CD4-positive, alpha-beta T cell (primary cell): ENCODE measurements around the gene SCFD2. TPM values are rescaled to one million over a fixed set of nuclear protein-coding genes. Genes with fewer than 3 reads are reported as not detected.

ENCODE experiments used
- ATAC-seq: fragments of 200-7000 bp; cut with Tn5 transposase; one replicate; pipeline ENCODE4 v1.10.0; 2022; ENCODE audit warnings: mild to moderate bottlenecking; ENCODE audit not compliant: poor library complexity
- CTCF ChIA-PET: fragments of 350-600 bp; sonication (Branson Sonifier 250); formaldehyde crosslinking; loops from one replicate; lab custom pipeline; 2021; ENCODE audit warnings: antibody characterized with exemption, inconsistent platforms; lab: Charles Lee
- POLR2A ChIA-PET: fragments of 350-600 bp; sonication (Branson Sonifier 250); formaldehyde crosslinking; loops from one replicate; lab custom pipeline; 2021; ENCODE audit warnings: antibody characterized with exemption, inconsistent platforms; lab: Charles Lee
- DNase-seq, 14 experiments: peaks; one replicate each; pipeline ENCODE4 v3.0.0-alpha.2; 2013 to 2020; ENCODE audit warnings: mixed read lengths in 2 of 14
- H3K27ac ChIP-seq, 2 donors: one replicate each; pipeline versions ENCODE4 v1.5.1 to v1.7.0; 2013; ENCODE audit warnings: low read length in 2 of 2, low read depth in 1 of 2, mild to moderate bottlenecking in 1 of 2
- H3K27me3 ChIP-seq, 2 experiments: 1 replicate in 1 of 2; 2 replicates in 1 of 2; pipeline versions ENCODE4 v1.6.1 to v1.7.0; 2013; ENCODE audit warnings: low read length in 2 of 2, control low read depth in 1 of 2, mild to moderate bottlenecking in 1 of 2, moderate library complexity in 1 of 2; ENCODE audit not compliant: insufficient read depth in 2 of 2, control insufficient read depth in 1 of 2
- H3K36me3 ChIP-seq: one replicate; pipeline ENCODE4 v1.6.1; 2013; ENCODE audit warnings: low read length, control low read depth; ENCODE audit not compliant: insufficient read depth
- H3K4me1 ChIP-seq: one replicate; pipeline ENCODE4 v1.6.1; 2013; ENCODE audit warnings: low read length, control low read depth; ENCODE audit not compliant: insufficient read depth
- H3K4me3 ChIP-seq: one replicate; pipeline ENCODE4 v1.5.1; 2013; ENCODE audit warnings: mild to moderate bottlenecking, low read length, moderate library complexity
- H3K9me3 ChIP-seq, 2 experiments: 1 replicate in 1 of 2; 2 replicates in 1 of 2; pipeline versions ENCODE4 v1.6.1 to v1.7.0; 2013; ENCODE audit warnings: low read length in 2 of 2, mild to moderate bottlenecking in 2 of 2, control low read depth in 1 of 2, moderate library complexity in 1 of 2; ENCODE audit not compliant: control insufficient read depth in 1 of 2, insufficient read depth in 1 of 2
- H3K27ac Mint-ChIP-seq: one replicate; pipeline ENCODE4 v1.8.0; 2020; ENCODE audit warnings: mixed read lengths
- H3K27me3 Mint-ChIP-seq: one replicate; pipeline ENCODE4 v1.8.0; 2021; ENCODE audit warnings: mixed read lengths
- H3K36me3 Mint-ChIP-seq: one replicate; pipeline ENCODE4 v1.8.0; 2021; ENCODE audit warnings: low read depth, mixed read lengths
- H3K4me1 Mint-ChIP-seq: one replicate; pipeline ENCODE4 v1.8.0; 2021; ENCODE audit warnings: low read depth, mixed read lengths
- H3K4me3 Mint-ChIP-seq: one replicate; pipeline ENCODE4 v1.8.0; 2020; ENCODE audit warnings: mild to moderate bottlenecking, mixed read lengths
- H3K9me3 Mint-ChIP-seq: one replicate; pipeline ENCODE4 v1.8.0; 2020; ENCODE audit warnings: mixed read lengths
- CTCF ChIP-seq: fragments of 200-600 bp; IDR thresholded peaks from one replicate; pipeline ENCODE4 v1.8.0; 2022; ENCODE audit warnings: antibody characterized with exemption, mild to moderate bottlenecking
- intact Hi-C, 2 experiments: fragments of 100-400 bp; cut with DNase I in 1 of 2; cut with micrococcal nuclease in 1 of 2; formaldehyde crosslinking; loops; one replicate each; pipeline versions ENCODE4 v1.15.1 to v1.9.0; 2023 to 2025; cut with DNase I, micrococcal nuclease
- total RNA-seq, 174 experiments: library from RNA in 2 of 174; stranded (reverse) in 2 of 174; gene quantifications; one replicate each; pipeline ENCODE4 v1.2.3 and lab custom pipeline; 2021 to 2026

The SCFD2 gene
- total RNA-seq, 2 experiments from 2014 or later, result 15.4 to 17.6 TPM

- Mint-ChIP-seq H3K4me1 (peaks cover 15% of the 10 kb centered on the region), H3K27ac (no peak overlapping the region)
- no peaks in the 10 kb centered on the region for H3K4me1 ChIP-seq
These were observed 132.6 kb downstream of the SCFD2 start for GRCh38 chr4:53233114-53233795.

GRCh38 chr4:53232371-53232770, 133.5 kb downstream of the SCFD2 start:
- intact Hi-C loops, result no loop called here

More at GRCh38 chr4:53233114-53233795, 132.6 kb downstream of the SCFD2 start:
- POLR2A ChIA-PET, result no interaction called here
- Mint-ChIP-seq H3K27me3 (no peaks in the 10 kb centered on the region), H3K9me3 (no peaks in the 10 kb centered on the region), H3K4me3 (no peak overlapping the region), H3K36me3 (peaks cover 38% of the 10 kb centered on the region)
- CTCF ChIA-PET, result no interaction called here
- Histone ChIP-seq H3K36me3 (no peaks in the 10 kb centered on the region), H3K27ac (no peak overlapping the region), H3K9me3 (no peaks in the 10 kb centered on the region), H3K4me3 (no peak overlapping the region), H3K27me3 (no peaks in the 10 kb centered on the region)
- no peak for DNase-seq
- ATAC-seq, result no peak
- no peak for TF ChIP-seq CTCF
- intact Hi-C loops, result no loop called here

GRCh38 chr4:53228036-53228435, 137.8 kb downstream of the SCFD2 start:
- intact Hi-C loops, result no loop called here
- Mint-ChIP-seq H3K27ac (no peak overlapping the region), H3K4me3 (no peak overlapping the region), H3K36me3 (peaks cover 24% of the 10 kb centered on the region), H3K4me1 (no peaks in the 10 kb centered on the region), H3K27me3 (no peaks in the 10 kb centered on the region), H3K9me3 (no peaks in the 10 kb centered on the region)
- Histone ChIP-seq H3K27ac (no peak overlapping the region), H3K4me3 (no peak overlapping the region), H3K9me3 (no peaks in the 10 kb centered on the region), H3K27me3 (no peaks in the 10 kb centered on the region), H3K4me1 (no peaks in the 10 kb centered on the region), H3K36me3 (no peaks in the 10 kb centered on the region)
- ChIA-PET CTCF (no interaction called here), POLR2A (no interaction called here)
- no peak for DNase-seq
- ATAC-seq, result no peak
- TF ChIP-seq CTCF, result no peak

More at GRCh38 chr4:53232371-53232770, 133.5 kb downstream of the SCFD2 start:
- Histone ChIP-seq H3K4me1 (no peaks in the 10 kb centered on the region), H3K4me3 (no peak overlapping the region), H3K36me3 (no peaks in the 10 kb centered on the region), H3K27ac (no peak overlapping the region), H3K9me3 (no peaks in the 10 kb centered on the region), H3K27me3 (no peaks in the 10 kb centered on the region)
- ChIA-PET CTCF (no interaction called here), POLR2A (interaction anchor here (0.6 kb wide), 1 partner anchor 31 kb away, joined by 3 read pairs; no protein-coding TSS in a partner anchor)
- no peaks in the 10 kb centered on the region for H3K27me3 Mint-ChIP-seq
- H3K4me1 Mint-ChIP-seq, result peaks cover 15% of the 10 kb centered on the region
- TF ChIP-seq CTCF, result no peak
- ATAC-seq (no peak), DNase-seq (no peak)
- no peak overlapping the region for H3K27ac Mint-ChIP-seq
- H3K9me3 Mint-ChIP-seq, result no peaks in the 10 kb centered on the region
- no peak overlapping the region for H3K4me3 Mint-ChIP-seq
- peaks cover 43% of the 10 kb centered on the region for H3K36me3 Mint-ChIP-seq
